ENCODE data around the gene RPRD1A. TPM values are rescaled to one million over a fixed set of nuclear protein-coding genes. Genes with fewer than 3 reads are reported as not detected.
A peak's percentile ranks its signal among the peaks of the same experiment; 100 is the strongest.
"Not testable (repeated sequence)": the region's sequence is repeated elsewhere in the genome, so short reads cannot be mapped to it uniquely, and the experiment has no call there.

Gene RPRD1A
- total RNA-seq, 1 donor from 2014 or later = 47.6 TPM

- ChIA-PET POLR2A (interaction anchor here (0.6 to 2.0 kb wide), 6 partner anchors 29 to 762 kb away, joined by 3 to 14 read pairs (median 3); partner anchors contain the start of genes ELP2, INO80C, KIAA1328 and RMP24), CTCF (interaction anchor here (1.1 to 1.3 kb wide), 2 partner anchors 49 to 218 kb away, joined by 3 to 4 read pairs; no protein-coding TSS in a partner anchor)
- Mint-ChIP-seq H3K4me3 (peak overlapping the region; percentile 93), H3K9me3 (no peaks in the 10 kb centered on the region), H3K4me1 (peaks cover 47% of the 10 kb centered on the region), H3K27ac (peak overlapping the region; percentile 88), H3K36me3 (ENCODE audit: low read depth) (peaks cover 15% of the 10 kb centered on the region), H3K27me3 (no peaks in the 10 kb centered on the region)
- no peak for ATAC-seq (ENCODE audit: low read depth)
- no peak for TF ChIP-seq CTCF (IDR thresholded peaks at IDR 0.05)
- intact Hi-C loops (cut with micrococcal nuclease) = loop anchor here (1.0 to 10.0 kb wide), 14 partner anchors 16 to 1089 kb away; partner anchors contain the start of genes ELP2, GALNT1, INO80C and KIAA1328
- DNase-seq = no peak
Measured at GRCh38 chr18:36066686-36067054, 689 bp downstream of the RPRD1A start.

- Mint-ChIP-seq H3K27me3 (no peaks in the 10 kb centered on the region), H3K4me1 (peaks cover 54% of the 10 kb centered on the region), H3K27ac (peak overlapping the region; percentile 88), H3K4me3 (peak overlapping the region; percentile 93), H3K36me3 (ENCODE audit: low read depth) (peaks cover 15% of the 10 kb centered on the region), H3K9me3 (no peaks in the 10 kb centered on the region)
- intact Hi-C loops (cut with micrococcal nuclease) = loop anchor here (2.0 to 10.0 kb wide), 10 partner anchors 17 to 1089 kb away; partner anchors contain the start of genes GALNT1, KIAA1328, MAPRE2 and TPGS2
- ChIA-PET POLR2A (interaction anchor here (0.7 to 2.0 kb wide), 3 partner anchors 63 to 955 kb away, joined by 6 to 14 read pairs (median 13); partner anchors contain the start of genes ELP2, RMP24 and SLC39A6), CTCF (interaction anchor here (1.0 kb wide), 1 partner anchor 48 kb away, joined by 7 read pairs; no protein-coding TSS in a partner anchor)
- no peak for DNase-seq
- no peak for TF ChIP-seq CTCF (IDR thresholded peaks at IDR 0.05)
- no peak for ATAC-seq (ENCODE audit: low read depth)
Measured at GRCh38 chr18:36066001-36066400, 1.4 kb downstream of the RPRD1A start.

- Mint-ChIP-seq H3K4me1 (peaks cover 65% of the 10 kb centered on the region), H3K36me3 (ENCODE audit: low read depth) (peaks cover 15% of the 10 kb centered on the region)
- DNase-seq; ATAC-seq (ENCODE audit: low read depth); H3K9me3 Mint-ChIP-seq; H3K27ac Mint-ChIP-seq; H3K27me3 Mint-ChIP-seq; H3K4me3 Mint-ChIP-seq: not testable (repeated sequence)
- ChIA-PET CTCF (interaction anchor here (1.2 kb wide), 1 partner anchor 46 kb away, joined by 3 read pairs; no protein-coding TSS in a partner anchor), POLR2A (interaction anchor here (0.6 to 1.6 kb wide), 4 partner anchors 17 to 243 kb away, joined by 3 to 13 read pairs (median 8); partner anchors contain the start of genes ELP2, RMP24 and SLC39A6)
- intact Hi-C loops (cut with micrococcal nuclease) = loop anchor here (5.0 to 10.0 kb wide), 6 partner anchors 32 to 1087 kb away; partner anchors contain the start of genes KIAA1328, MAPRE2, TPGS2 and ZNF396
Measured at GRCh38 chr18:36064809-36065079, 2.6 kb downstream of the RPRD1A start.

GRCh38 chr18:36064027-36064808 is 3.1 kb downstream of the RPRD1A start:
- ChIA-PET CTCF (interaction anchor here (1.2 kb wide), 1 partner anchor 46 kb away, joined by 3 read pairs; no protein-coding TSS in a partner anchor), POLR2A (interaction anchor here (0.6 to 1.6 kb wide), 3 partner anchors 16 to 92 kb away, joined by 6 to 13 read pairs (median 9); partner anchors contain the start of genes ELP2, RMP24 and SLC39A6)
- peaks cover 15% of the 10 kb centered on the region for H3K36me3 Mint-ChIP-seq (ENCODE audit: low read depth)
- ATAC-seq (ENCODE audit: low read depth) (no peak), DNase-seq (no peak)
- H3K4me1 Mint-ChIP-seq = peaks cover 65% of the 10 kb centered on the region
- no peak overlapping the region for H3K4me3 Mint-ChIP-seq
- no peaks in the 10 kb centered on the region for H3K9me3 Mint-ChIP-seq
- H3K27me3 Mint-ChIP-seq = no peaks in the 10 kb centered on the region
- H3K27ac Mint-ChIP-seq = no peak overlapping the region
- intact Hi-C loops (cut with micrococcal nuclease) = loop anchor here (10.0 kb wide), 1 partner anchor 449 kb away; no protein-coding TSS in a partner anchor
- TF ChIP-seq CTCF (IDR thresholded peaks at IDR 0.05) = no peak

- Mint-ChIP-seq H3K9me3 (no peaks in the 10 kb centered on the region), H3K27ac (no peak overlapping the region), H3K27me3 (no peaks in the 10 kb centered on the region), H3K4me1 (peaks cover 56% of the 10 kb centered on the region), H3K36me3 (ENCODE audit: low read depth) (peaks cover 7% of the 10 kb centered on the region), H3K4me3 (no peak overlapping the region)
- TF ChIP-seq CTCF (IDR thresholded peaks at IDR 0.05) = no peak
- POLR2A ChIA-PET = no interaction called here
- CTCF ChIA-PET = no interaction called here
- no peak for ATAC-seq (ENCODE audit: low read depth)
- intact Hi-C loops (cut with micrococcal nuclease) = no loop called here
- no peak for DNase-seq
Measured at GRCh38 chr18:36058674-36059073, 8.7 kb downstream of the RPRD1A start.
